SKM-1 treated with dmso at 0.1 percent for 144 hours (cell line): ENCODE measurements around the gene CARMIL1.

Source experiments
- DNase-seq: peaks from one replicate; lab custom pipeline; 2025; ENCODE audit not compliant: unreplicated experiment; lab: John Stamatoyannopoulos, UW

The CARMIL1 gene

DNA sequence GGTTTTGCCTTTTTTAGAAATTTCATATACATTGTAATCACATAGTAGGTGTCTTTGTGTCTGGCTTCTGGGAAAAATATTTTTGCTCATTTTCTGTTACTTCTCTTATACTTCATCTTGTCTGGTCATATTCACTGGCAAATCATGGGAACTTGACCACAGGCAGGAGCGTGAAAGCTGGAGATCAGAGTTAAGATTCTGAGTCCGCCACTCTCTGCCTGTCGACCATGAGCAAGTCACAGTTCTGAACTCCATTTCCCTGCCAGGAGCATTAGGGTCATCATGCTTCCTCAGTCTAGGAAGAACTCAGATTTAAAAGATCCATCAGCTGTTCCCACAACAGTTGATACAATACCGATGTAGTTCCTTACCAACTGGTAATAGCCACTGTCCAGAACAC lies 360.5 kb downstream of the CARMIL1 start:
- DNase-seq: no peak

- DNase-seq: no peak
Observed at GRCh38 chr6:25640446-25640845, 361.3 kb downstream of the CARMIL1 start.

GRCh38 chr6:25640891-25641290 lies 361.7 kb downstream of the CARMIL1 start:
- DNase-seq: no peak

DNA sequence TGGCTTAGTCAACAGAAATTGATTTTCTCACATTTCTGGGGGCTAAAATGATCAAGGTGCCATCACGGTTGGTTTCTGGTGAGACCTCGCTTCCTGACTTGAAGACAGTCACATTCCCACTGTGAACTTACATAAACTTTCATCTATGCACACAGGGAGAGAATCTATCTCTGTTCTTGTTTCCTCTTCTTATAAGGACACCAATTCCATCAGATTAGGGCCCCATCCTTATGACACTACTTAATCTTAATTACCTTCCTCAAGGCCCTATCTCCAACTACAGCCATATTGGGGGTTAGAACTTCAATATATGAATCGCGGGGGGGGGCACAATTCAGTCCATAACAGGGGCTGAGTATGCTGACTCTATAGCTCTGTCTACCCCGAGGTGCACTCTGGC lies 362.2 kb downstream of the CARMIL1 start:
- DNase-seq: no peak

GRCh38 chr6:25641940-25642666 lies 362.9 kb downstream of the CARMIL1 start:
- DNase-seq: no peak

DNA sequence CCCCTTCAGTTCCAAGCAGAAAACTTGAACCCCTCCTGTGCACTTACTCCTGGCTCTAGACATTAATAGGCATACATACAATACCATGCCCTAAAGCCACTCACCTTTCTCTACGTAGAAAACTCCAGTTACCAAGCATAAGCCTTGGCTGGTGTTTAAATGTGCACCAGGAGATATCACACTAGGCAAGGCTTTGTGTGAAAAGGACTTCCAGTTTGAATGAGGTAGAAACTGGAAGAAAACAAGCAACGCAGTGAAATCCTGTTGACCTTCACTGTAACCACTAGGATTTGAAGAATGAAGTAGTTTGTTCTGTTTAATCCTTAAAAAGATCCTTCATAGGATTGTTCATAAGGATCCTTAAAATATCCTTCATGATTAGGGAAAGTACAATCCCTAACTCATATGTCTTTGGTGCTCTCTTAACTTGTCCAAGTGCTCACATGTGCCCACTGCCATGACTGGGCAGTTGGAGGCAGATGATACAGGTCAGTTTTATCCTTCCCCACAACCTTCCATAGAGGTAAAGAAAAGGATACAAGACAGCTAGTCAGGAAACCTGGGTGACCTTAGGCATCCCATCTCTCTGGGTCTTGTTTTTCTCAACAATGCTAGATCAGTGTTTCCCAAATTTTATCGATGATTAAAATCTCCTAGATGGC lies 363.6 kb downstream of the CARMIL1 start:
- no peak for DNase-seq

- DNase-seq: no peak
Observed at GRCh38 chr6:25645916-25646315, 366.7 kb downstream of the CARMIL1 start.

DNA sequence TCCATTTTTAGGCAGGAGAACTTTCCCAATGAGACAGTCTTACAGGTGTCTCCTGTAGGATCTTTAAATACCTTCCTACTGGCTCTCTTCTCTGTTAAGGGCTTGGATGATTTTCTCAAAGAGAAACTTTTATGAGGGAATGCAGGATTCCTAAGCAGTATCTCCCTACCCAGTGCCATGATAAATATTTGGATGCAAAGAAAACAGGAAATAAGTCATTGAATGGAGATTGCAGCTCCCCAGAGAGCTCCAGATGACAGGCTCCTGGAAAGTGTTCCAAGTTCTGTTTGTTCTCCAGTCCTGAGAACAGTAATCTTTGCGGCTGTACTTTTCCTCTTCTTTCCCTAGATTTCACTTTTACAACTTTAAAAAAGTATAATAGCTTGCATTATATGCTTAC lies 370.4 kb downstream of the CARMIL1 start:
- DNase-seq: no peak

DNA sequence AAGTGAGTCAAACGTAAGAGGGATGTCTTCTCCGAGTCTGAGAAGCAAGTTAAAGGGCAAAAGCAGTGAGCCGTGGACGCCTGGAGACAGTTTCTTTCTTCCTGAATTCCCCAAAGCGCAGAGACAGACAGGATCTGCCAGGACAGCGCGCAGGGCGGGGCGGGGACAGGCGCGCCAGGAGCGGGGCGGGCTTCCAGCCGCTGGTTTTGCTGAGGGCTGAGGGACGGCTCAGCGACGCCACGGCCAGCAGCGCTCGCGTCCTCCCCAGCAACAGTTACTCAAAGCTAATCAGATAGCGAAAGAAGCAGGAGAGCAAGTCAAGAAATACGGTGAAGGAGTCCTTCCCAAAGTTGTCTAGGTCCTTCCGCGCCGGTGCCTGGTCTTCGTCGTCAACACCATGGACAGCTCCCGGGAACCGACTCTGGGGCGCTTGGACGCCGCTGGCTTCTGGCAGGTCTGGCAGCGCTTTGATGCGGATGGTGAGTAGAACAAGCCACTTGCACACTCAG lies 372.9 kb downstream of the CARMIL1 start, which contains the start of gene SCGN:
Gene SCGN (plus strand): TSS at position 209 of the 509 bp plus-strand sequence. CDS start 189 bp downstream, at position 398.
- DNase-seq: no peak

GRCh38 chr6:25655723-25656122 lies 376.5 kb downstream of the CARMIL1 start:
- no peak for DNase-seq

GRCh38 chr6:25659633-25660368 lies 380.6 kb downstream of the CARMIL1 start:
- no peak for DNase-seq

DNA sequence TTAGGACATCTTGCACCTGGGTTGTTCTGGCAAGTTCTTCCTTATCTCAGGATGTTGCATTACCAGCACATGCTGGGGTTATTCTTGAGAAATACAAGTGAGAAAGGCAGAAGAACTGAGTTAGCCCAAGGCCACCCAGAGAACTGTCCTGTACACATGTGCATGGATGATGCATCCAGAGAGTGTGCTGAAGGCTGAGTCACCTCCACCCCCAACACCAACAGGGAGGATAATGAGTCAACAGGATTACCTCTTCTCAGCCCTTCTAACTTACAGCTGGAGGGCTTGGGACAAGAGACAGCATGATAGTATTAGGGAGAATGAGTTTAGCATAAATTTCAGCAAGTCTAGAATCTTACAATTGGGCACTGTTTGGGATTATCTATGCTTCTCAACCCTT lies 381.3 kb downstream of the CARMIL1 start:
- no peak for DNase-seq

- no peak for DNase-seq
Observed at GRCh38 chr6:25661129-25661779, 382.1 kb downstream of the CARMIL1 start.

- no peak for DNase-seq
Observed at GRCh38 chr6:25665455-25665854, 386.3 kb downstream of the CARMIL1 start.

DNA sequence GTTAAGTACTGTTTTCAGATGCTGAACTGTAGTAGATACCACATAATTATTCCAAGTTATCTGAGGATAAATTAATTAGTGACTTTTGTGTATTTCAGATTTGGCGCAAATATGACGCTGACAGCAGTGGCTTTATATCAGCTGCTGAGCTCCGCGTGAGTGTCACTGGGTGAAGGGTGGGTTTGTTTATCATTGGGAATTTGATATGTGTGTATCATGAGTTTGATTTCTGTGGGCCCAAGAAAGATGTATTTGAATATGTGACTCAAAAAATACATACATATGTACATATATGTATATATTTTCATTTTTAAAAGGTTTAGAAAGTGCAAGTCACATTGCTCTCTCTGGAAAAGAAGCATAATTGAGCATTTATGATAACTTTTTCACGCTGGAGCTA lies 390.2 kb downstream of the CARMIL1 start:
- DNase-seq: no peak
